Measurements from ENCODE around the gene PRKCE.
"Not testable (repeated sequence)": the region's sequence is repeated elsewhere in the genome, so short reads cannot be mapped to it uniquely, and the experiment has no call there.

Gene PRKCE

DNA sequence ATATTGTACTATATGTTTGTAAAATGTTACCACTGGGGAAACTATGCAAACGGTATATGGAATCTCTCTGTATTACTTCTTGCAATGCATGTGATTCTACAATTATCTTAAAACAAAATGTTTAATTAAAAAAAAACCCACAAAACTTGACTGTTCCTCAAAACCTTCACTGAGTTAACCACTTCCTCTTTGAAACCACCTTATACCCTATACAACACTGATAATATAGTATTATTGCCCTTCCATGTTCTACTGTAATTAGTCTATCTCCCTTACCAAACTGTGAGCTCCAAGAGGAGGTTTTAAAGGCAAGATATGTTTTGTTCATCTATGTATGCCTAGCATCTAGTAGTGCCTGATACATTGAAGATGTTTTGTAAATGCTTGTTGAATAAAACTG is 572.0 kb downstream of the PRKCE start:
- not testable (repeated sequence) for DNase-seq

DNA sequence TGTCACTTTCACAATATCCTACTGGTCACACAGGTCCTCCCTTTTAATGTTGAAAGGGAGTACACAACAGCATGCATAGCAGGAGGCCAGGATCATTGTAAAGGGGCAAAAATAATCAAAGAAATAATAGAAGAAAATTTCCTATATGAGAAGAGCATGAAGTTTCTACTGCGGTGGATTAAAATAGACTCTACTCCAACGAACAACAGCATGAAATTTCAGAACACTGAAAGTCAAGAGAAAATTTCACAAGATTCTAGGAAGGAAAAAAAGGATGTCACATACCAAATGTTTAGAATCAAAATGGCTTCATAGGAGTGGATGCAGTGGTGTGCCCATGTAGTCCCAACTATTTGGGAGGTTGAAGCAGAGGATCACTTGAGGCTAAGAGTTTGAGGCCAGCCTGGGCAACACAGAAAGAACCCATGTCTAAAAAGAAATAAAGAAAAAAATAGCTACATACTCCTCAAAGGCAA is 573.7 kb downstream of the PRKCE start:
- DNase-seq, result no peak

DNA sequence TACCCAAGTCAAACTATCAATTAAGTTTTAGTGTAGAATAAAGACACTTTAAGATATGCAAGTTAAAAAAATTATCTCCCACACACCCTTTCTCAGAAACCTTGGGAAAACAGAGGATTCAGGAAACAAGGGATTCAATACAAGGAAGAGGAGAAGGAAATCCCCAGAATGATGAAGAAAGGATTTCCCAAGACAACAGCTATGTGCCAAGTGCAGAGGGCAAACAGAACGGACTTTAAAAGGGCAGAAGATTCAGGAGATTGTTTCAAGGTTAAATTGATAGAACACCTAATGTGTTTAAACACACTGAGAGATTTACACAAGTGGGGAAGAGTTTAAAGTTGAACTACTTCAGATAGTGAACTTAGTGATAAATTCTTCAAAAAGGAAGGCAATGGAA is 574.3 kb downstream of the PRKCE start:
- DNase-seq, result no peak

DNA sequence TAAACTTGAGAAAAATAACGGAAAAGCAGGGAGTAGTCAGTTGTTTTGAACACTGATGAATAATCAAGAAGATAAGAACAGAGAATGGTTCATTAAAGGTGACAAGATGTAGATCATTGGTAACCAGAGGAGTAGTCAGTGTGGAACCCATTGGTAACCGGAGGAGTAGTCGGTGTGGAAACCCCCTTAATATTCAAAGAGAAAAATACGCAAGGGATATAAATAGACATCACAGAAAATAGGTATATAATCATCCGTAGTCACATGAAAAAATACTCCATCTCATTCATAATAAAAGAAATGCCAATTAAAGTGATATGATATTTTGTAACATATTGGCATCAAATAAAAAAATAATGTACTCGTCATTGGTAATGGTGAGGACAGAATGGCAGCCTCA is 575.1 kb downstream of the PRKCE start:
- DNase-seq, result no peak

DNA sequence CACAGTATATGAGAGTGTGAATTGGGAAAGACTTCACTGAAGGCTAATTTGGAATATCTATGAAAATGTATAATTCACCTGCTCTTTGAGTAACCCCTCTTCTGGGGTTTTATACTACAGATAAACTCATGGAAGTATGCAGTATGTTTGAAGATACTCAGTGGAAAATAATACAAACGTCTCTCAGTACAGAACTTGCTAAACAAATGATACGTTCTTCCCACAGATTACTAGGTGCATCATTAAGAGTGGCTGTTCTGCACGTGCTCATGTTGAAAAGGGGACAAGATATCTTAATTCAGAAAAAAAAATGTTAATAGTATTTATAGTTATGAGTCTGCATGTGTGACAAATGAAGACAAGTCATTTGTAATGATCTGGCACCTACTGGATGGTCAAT is 575.5 kb downstream of the PRKCE start:
- no peak for DNase-seq

DNA sequence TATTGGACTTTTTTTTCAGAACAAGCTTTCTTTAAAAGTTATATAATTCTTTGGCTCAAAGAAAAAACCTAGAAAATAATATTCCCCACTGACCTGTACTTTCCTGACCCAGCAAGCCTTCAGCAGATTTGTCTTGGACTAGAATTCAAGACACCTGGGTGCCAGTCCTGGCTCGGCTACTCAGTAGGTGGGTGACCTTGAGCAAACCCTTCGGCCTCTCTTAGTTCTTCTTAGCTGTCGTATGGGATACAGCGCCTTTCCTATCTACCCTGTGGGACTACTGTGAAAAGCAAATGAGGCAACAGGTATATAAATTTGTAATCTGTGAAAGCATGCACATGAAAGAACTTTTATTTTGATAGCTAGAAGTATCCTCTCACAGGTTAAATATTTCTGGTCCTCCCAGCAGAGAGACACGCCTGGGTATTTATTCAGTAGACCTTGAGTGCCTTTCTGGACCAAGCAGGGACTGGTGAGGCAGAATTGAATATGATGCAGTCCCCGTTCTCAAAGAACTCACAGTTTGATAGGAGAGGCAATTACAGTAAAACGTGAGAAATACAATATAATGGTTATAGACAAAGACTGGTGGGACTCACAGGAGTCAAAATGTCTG is 576.3 kb downstream of the PRKCE start:
- DNase-seq, result no peak

DNA sequence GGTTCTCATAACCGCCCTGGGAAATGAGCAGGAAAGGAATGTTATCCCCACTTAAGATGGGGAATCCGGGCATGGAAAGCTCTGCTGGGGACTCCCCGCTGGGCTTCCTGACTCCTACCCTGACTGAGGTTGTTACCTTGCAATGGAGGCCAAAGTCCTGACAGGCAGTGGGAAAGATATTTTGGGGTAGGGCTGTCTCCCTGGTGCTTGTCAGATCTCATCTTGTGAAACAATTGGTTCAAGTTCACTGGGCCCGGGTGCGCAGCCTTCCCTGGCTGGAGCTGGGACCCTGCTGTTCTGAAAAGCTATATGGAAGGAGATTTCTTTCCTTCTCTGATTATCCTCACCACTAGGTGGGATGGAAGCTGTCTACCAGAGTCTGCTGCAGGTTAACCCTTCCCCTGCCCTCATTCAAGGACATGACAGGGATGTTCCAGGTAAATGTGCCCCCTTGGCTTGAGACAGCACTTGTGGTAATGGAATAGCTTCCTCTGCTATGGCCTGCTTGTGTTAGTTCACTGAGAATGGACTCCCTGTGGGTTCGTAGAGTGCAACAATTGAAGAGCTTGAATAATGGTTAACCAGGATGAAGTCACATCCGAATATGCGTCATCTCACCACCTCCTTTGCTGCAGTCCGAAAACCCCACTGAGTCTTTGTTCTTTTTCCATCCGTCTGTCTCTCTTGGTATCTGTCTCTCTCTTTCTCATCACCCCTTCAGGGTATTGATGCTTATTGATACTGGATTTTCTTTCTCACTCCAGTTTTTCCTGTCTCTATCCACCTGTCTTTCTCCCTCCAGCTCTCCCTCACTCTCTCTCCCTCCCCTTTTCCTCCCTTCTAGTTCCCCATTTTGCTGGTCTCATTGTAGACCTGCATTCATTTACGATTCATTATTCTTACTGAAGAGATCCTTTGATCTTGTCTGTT is 577.9 kb downstream of the PRKCE start:
- DNase-seq, result no peak

DNA sequence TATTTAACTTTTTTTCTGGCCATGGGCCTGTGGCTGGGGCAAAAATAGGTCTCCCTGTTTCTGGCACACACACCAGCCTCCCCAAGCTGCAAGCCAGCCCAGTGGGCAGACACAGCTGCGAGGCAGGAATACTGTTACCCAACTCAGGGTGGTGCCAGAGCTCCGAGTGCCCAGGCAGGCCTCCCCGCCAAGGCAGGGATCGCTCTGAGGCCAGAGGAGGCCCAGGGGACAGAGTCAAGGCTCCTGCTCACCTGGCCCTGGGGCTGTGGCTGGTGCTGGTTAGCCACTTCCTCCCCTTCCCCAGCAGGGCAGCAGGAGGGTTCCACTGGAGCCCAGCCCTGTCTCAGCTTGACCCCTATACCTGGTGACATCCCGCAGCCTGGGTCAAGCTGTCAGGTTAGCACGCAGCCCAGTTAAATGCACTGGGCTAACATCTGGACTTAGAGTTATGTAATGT is 578.7 kb downstream of the PRKCE start:
- no peak for DNase-seq

DNA sequence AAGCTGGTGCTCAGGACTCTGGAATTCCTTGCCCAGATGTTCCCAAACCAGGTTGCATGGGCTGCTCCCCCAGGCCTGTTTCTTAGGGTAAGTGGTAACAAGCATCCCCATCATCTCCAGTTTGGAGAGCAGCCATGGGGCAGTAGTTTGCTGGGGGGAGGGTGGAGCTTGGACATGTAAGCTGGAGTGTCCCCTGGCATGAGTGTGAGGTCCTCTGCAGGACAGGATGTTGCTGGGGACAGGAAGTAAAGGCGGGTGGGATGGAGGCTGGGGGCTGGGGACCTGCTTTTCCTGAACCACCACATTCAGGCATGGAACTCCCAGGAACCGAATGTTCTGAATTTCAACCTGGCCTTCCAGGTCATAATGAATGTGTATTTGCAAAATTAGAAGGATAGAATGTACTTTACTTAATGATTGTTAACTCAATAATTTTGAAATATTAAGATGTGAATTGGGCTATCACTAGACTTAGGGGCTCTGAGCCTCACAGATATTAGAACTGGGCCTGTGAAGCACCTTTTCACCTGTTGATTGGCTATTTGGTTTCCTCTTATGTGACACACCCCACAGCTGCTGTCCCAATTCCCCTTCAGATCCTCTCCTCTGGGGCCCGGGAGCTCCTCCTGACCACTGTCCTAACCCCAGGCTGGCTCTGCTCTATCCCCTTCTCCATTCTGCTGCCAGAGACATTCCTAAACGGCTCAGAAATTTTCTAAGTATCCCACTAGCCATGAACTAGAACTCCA is 579.4 kb downstream of the PRKCE start:
- no peak for DNase-seq

DNA sequence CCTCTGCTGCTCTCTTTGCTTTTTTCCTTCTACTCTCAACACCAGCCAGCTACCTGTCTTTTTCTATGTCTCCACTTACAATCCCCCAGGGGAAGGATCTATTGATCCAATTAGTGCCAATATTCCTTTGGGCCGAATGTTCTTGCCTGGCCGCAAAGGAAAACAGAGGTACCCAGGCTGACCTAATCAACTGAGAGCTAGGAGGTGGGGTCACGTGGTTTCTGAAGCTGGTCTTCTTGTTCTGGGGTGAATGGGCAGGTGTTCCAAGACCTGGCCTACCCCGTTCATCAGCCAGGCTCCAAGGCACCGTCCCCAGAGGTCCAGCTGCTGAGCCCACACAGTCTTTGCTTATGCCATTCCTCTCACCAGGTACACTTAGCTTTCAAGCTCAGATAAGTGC is 580.2 kb downstream of the PRKCE start:
- DNase-seq, result no peak

DNA sequence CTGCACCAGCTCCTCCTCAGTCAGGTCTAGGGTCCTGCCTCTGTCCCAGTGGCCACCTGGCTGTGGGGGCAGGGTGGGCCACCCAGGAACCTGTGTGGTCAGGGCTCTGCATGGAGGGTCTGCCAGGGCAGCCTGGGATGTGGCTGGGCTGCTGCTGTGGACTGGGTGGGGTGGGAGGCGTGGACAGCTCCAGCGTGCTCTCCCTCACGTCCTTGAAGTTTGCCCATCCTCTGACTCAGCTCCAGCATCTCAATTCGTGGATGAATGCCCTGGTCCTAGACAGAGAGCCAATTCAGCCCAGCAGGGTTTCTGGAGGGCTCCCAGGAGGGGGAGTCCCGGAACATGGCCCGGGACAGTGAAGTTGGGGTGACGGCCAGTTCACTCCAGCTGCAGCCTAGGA is 581.4 kb downstream of the PRKCE start:
- no peak for DNase-seq

DNA sequence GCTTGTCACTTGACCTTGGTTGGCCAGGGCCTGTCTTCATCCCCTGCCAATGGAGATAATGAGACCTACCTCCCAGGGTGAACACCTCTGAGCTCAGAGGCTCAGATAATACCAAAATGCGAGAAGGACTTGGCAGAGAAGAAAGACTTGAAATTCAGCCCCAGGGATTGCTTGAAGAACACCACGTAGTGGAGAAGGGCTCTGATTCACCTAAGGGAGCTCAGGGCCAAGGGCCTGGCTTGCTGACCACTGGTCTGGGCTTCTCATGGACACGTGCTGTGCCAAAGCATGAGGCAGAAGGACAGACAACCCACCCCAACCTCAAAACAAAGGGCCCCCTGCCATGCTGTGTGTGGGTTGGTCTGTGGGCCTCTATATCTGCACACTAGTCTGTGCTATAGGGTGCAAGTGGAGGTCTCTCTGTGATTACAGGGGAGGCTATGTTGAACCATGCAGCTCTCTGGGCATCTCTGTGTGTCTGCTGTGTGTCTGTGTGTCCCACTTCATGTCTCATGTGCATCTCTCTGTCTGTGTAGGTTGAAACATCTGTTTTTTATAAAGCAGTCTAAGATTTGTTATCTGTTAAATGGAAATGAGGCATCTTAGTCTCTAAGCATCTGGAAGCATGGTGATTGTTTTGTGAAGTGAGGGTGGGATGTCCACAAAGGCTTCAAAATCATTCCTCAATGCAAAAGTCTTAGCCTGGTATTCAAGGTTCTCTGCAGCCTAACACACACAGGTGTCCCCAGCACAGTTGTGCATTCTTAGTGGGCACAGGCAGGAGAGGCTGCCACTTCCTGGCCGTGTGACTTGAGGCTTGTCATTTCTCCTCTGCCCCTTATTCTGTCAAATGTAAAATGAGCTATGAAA is 584.8 kb downstream of the PRKCE start:
- no peak for DNase-seq

DNA sequence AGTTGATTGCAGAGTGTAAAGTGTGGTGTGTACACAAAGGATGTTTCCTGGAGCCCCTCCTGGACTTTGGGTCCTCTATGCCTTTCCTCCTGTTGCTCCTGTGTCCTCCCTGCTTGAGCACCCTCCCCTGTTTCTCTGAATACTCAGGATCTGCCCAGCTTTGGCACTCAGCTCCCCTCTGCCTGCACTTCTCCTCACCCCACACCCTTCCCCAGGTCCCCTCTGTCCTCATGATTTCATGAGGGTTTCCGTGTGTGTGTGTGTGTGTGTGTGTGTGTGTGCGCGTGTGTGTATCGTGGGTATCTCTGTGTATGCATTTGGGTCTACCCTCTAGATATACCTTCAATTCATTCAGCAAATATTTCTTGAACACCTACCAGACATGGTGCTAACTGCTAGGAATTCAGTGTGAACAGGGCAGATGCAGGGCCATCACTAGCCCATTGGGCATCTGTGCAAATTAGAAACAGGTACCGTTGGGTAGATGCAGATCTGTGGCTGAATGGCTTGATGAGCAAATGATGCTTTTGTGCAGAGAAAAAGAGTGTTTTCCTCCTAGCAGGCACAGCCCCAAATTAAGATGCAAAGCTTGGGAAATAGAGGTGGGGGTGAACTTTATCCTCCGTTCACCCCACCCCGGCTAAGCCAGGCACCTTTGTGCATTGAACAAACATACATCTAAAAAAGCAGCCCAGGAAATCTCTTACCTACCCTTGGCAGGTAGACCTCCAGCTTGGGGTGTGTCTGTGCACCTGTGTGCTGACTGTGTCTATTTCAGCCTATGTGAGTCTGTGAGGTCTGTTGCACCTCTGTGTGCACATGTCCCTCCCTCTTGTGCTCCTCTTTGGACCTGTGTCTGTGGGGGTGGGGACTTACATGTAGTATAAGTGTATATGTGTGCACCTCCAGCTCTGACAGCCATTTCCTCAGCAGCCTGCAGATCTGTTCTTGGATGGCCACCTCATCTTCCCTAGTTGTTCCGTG is 585.7 kb downstream of the PRKCE start:
- DNase-seq, result no peak
